ENCODE data around the gene NHSL2.

The NHSL2 gene

DNA sequence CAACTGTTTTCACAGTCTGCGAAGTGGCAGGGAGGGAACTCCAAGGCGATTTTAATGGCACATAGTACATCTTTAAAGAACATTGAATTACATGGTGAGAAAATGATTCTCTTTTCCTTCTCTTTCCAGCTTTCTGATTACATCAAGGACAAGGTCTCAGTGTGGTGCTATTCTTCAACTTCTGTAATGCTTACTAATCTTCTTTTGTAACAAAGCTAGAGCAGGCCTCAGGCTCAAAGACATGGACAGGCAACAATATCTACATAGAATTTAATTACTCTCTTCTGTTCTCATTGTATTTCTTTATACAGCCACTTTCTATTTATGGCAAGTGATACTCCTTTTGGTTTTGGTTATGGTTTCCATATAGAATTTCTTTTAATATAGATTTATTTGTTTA, 172.6 kb downstream of the NHSL2 start:
- no peak for DNase-seq

DNA sequence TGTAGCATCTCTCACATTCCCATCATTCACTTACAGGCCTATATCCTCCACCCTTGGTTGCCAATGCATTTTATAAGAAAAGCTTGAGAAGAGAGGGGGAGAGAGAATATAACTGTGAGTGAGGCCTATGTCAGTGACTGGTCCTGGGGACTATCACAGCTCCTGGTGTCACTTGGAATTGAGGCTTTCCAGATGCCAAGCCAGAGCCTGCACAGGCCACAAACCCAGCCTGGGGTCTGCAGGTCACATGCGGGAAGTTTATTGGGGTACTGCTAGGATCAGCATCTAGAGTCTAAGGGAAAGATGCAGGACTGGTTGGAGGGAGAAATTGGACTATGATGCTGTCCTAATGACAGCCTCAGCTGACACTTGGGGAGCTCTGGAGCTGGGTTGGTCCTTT, 173.5 kb downstream of the NHSL2 start:
- DNase-seq, result no peak

DNA sequence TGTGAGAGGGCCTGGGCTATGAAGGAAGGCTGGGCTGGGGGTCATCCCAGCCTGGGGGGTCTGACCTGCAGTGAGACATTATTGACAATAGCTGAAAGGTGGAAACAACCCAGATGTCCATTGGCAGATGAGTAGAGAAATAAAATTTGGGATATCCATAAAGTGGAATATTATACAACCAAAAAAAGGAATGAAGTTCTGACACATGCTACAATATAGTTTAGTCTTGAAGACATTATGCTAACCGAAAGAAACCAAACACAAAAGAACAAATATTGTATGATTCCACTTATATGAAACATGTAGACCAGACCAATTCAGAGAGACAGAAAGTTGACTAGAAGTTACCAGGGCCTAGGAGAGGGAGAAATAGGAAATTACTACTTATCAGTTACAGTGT, 176.3 kb downstream of the NHSL2 start:
- DNase-seq, result no peak

DNA sequence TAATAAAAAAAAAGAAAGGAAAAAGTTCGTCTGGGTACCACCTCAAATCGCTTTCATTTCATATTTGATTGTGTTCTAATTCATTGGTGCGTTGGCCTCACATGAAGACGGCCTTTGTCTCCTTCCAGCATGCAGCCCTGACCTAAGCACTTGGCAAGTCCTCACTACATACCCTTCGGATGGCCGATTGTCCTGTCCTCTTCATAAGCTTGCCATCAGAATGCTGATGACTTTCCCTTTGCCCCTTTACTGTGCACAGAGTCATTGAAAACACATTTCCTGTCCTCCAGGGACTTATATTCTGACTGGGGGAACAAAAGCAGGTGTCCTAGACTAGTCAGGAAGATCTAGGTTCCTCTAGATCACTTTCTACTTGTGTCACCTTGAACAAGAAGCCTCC, 178.1 kb downstream of the NHSL2 start:
- no peak for DNase-seq

DNA sequence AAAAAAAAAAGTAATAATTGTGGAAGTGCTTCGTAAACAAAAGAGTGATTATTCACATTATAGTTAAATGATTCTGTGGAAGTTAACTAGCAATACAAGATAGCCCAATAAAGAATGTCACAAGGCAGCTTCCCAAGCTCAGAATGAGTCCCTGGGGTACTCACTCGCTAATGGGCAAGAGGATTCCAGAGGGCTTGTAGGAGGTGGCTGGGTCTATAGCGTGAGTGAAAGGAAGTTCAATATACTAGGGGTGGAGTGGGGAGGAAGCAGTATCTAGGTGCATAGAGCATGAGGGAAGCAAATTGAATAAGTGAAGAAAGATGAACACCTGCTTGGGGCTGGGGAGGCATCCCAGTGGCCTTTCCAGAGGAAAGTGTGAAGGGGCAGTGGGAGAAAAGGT, 178.6 kb downstream of the NHSL2 start:
- no peak for DNase-seq

DNA sequence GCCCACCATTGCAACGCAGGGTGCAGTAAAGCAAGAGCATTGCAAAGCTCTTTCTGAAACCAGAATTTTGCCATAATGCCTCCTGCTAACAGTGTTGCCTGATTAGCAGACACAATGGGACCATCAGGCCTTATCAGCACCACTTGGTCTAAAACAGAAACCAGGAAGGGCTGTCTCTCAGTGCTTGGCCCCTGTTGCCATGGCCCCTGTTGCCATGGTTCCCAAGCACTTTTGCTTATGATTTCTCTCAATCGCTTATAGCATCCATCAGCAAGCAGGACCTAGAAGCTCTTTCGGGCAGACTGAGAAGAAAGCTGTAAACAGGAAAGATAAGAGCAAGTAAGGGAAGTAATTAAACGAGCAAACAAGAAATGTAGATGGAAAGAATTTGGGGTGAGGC, 184.2 kb downstream of the NHSL2 start:
- DNase-seq, result peak; percentile 50

DNA sequence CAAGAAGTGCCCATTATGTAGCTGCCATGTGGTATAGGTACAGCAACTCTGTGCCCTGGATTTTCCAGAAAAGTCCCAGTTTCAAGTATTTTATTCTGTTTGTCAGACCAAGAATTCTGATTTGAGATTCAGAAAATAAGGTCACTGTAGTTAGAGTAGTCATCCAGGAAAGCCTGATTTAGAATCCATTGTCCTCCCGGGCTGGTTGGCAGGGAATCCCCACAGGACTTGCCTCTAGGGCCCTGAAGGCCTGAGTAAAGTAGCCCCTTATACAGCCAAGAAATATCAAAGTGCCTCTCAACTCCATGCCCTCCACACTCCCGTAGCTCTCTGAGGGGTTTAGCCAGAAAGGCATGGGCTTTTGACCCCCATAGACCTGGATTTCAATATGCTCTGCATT, 184.7 kb downstream of the NHSL2 start:
- no peak for DNase-seq

DNA sequence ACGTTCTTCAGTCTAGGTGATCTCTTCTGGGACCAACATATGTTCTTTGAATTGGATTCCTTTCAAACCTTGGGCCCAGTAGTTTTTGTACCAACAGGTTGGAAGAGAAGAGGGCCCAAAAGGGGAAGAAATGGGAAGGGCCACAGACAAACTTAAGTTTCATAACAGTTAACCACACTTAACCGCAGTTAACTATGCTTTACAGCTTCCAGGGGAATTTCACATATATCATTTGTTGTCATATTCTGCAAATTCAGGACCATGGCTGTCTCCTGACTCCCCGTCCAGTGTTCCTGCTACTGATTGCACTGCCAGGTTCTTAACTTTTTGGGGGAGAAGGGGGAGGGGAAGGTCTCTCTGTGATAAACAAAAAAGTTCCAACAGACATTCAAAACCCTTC, 186.5 kb downstream of the NHSL2 start:
- DNase-seq, result no peak

DNA sequence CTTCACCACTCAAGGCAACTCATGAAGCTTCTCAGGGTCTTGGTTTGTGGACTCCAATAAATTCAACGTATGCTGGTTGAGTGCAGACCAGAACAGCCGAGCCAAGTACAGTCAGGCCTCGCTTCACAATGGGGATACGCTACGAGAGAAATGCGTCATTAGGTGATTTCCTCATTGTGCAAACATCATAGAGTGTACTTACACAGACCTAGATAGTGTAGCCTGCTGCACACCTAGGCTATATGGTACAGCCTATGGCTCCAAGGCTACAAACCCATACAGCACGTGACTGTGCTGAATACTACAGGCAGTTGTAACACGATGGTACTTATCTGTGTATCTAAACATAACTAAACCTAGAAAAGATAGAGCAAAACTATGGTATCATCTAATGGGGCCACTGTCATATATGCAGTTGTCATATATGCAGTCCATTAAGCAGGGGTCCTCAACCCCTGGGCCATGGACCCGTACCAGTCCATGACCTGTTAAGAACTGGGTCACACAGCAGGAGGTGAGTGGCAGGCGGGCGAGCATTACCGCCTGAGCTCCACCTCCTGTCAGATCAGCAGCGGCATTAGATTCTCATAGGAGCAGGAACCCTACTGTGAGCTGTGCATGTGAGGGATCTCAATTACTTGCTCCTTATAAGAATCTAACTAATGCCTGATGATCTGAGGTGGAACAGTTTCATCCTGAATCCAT, 189.6 kb downstream of the NHSL2 start:
- no peak for DNase-seq

DNA sequence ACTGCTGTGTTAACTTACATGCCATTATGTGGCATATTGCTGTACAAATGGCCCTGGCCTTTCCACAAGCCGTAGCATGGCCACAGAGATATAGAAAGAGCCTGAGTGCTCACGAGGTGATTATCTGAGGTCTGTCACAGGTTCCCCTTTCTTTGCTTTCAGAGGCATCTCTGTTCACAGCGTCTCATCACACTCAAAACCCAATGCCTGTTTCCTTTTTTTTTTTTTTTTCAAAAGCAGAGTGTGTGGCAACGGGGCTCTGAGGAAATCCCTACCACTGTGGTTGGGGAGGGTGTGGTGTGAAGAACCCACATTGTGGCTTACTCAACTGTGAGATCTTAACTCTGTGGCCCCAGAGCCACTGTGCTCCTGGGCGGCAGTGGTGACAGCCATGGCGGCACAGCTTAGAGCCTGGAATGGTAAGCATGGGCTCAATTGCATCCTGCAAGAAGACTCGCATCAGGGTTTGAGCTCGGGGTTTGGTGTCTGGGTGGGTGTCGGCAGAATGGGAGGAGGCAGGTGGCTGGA, 190.2 kb downstream of the NHSL2 start:
- peak; percentile 59 for DNase-seq

DNA sequence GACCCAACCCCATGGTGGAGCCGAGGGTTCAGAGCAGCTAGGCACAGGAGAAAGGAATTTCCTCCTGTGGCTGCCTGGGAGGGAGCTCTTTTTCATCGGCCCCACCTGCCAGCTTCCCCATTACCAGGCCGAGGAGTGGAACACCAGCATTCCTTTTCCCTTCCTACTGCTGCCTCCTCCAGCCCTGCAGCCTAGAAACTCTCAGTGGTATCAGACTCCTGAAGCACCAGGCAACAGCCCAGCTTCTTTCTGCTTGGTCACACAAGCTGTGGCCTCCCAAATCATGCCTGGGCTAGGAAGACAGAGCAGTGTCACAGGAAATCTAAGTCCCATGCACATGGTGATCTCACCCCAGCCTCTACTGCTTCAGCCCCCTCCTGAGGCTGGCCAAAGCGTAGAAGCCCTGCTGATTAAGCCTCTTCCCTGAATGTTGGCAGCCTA, 191.0 kb downstream of the NHSL2 start:
- no peak for DNase-seq

DNA sequence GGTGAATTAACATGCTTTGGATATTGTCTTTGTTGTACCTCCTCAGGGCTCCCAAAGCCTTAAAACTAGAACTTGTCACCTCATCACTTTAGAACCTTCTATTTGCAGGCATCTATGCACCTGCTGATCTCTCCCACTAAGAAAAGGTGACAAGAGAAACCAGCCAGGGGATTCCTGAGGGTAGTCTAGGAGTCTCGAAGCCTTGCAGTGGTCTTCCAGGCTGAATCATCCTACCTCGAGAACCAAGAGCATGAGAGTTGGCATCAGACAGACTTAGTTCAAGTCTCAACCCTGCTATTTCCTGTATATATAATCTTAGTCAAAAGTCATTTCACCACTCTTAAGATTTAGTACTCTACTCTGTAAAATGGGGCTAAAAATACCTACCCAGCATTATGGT, 191.5 kb downstream of the NHSL2 start:
- DNase-seq, result no peak

DNA sequence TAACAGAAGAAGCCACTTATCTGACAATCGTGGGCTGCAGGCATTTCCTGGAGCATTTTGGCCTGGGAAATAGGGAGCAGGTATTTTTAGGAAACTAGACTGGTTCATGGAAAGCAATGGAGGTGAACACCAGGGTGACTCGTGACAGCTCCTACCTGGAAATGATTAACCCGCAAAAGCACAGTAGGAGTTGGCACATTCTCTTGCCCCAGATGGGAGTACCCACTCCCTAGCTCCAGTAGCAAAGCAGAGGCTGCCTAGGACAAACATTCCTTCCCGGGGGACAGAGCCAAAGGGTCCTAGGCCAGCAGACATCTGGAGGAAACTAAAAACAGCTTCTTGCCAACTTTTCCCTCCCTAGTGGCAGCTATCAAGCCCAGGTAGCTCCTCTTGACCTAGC, 192.1 kb downstream of the NHSL2 start:
- DNase-seq, result no peak

DNA sequence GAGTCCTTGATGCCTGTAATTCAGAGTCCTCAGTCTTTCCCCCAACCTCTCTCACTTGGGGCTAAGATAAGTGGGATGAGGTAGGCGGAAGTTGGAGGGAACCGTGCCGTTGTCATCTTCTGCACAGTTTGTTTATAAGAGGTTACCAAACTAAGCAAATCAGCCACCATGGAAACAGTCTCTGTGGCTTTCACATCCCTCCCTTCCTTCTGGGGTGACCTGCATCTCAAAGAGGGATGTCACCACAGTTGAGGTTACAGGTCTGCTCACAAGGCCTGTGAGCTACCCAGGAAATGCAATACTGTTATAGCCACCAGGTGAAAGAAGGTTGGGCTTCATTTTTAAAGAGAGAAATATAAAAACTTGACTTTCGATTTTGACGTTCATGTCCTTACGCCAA, 194.8 kb downstream of the NHSL2 start:
- DNase-seq, result no peak

DNA sequence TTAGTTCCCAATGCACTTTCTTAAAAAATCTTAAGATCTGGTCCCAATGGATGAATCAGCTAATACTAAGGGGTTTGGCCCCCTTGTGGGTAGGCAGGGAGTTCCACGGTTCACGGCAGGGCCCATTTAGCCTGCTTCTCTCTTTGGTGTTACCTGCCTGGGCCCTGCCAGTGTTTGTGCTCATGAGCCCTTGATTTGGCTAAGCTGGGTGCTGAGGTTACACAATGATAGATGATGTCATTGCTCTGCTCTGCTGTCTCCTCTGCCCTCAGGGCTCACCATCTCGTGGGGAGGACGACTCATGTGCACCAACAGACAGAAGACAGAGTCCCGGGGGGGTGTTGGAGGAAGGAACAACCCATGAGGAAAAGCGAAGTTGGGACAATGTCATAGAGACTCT, 196.7 kb downstream of the NHSL2 start:
- DNase-seq, result no peak

DNA sequence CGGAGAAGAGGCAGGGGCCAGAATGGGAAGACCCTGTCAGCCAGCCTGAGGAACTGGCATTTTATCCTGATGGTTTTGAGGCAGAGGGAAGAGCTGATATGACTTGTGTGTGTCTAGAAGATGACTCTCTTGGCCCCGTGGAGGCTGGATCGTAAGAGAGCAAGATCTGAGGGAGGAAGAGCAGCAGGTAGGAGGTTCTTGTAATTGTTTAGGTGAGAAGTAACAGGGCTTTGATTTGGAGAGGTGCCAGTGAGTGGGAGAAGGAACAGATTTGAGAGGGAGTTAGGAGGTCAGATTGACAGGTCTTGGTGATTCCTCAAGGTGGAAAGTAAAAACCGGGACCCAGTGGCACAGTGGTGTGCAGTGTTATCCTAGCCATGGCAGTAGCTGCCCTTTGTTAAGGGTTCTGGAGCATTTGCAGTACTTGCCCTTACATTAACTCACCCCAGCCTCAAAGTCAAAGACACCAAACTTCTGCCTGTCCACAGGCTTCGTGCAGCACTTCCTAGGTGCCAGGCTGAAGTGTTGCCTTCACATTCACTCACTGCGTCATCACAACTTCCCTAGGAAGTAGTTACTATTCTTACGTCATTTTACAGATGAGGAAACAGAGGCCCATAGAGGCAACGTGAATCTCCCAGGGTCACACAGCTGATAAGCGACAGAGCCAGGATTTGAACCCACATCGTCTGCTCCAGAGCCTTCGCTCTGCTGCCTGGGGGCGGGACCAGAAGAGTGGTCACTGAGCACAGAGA, 197.4 kb downstream of the NHSL2 start:
- no peak for DNase-seq

DNA sequence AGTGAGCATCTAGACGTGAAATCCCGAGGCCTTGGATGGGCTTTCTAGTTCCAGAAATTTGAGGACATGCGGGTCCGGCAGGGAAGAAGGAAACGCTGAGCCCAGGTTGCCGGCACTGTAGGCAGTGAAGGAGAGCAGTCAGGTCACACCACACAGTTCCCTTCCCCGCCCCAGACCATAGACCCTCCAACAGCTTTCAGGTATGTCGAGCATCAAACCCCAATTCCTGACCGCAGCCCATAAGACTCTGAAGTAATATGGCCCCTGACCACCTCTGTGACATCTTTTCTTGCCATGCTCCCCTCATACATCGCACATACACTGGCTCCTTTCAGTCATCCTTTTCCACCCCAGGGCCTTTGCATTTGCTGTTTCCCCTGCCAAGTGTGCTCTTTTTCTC, 198.0 kb downstream of the NHSL2 start:
- DNase-seq, result no peak

DNA sequence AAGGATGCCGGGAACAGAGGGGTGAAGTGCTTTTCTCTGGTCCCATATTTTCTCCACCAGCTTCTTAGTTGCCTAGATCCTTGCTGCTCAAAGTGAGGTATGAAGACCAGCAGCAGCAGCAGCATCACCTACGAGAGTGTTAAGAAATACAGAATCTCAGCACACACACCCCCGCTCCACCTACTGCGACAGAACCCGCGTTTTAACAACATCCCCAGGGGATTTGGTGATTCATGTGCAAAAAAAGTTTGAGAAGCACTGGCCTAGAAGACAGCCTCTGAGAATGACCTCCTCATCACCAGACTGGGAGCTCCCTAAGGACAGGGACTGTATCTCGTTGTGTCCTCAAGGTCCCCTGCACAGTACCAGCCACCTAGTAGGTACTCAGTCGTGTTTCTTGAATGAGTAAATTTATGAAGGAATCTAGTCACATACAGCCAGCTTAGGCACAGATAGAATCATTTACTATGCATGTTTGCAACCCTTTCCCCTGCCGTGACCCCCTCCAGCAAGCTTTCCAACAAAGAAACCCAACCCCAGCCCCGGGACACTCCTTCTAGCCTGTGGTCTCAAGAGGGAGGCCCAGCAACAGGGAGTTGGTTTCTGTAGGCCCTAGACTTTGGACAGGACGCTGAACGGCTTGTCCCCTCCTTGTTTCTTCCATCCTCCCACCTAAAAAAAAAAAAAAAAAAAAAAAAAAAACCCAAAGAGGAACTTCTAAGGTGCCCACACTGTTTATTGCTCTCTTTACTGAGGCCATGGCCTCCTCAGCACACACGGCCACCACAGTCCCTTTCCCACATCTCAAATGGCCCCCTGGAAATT, 199.6 kb downstream of the NHSL2 start:
- DNase-seq, result no peak

DNA sequence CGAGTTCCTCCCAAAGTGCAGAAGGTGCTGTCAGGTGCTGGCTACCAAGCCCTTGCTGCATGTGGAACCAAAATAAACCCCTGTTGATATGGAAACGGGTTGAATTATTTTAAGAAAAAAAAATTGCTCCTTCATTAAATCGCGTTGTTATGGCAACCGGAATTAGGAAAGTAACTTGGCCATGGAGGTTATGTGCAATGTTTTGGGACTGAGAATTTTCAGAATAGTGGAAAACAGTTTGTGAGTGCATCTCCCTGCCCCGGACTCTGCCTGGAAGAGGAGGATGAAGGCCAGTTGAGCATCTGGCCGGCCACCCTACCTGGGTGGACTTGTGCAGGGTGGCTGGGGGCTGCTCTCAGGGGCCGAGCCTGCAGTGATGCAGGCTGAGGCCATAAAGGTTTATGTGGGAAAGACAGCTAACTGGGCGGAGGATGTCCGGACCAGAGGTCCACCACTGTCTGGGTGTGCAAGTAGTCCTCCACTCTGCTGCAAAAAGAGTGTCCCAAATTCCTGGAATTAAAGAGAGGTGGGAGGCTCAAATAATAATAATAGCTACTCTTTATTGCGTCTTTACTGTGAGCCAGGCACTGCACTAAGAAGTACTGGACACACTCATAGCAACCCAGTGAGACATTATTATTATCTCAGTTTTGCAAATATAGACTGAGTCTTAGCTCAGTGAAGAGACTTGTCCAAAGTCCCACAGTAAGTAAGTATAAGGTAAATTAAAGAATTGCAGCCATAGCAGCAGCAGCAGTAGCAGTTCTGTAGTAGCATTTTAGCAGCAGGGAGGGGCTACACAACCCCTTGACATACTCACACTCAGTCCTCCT, 200.4 kb downstream of the NHSL2 start:
- no peak for DNase-seq

DNA sequence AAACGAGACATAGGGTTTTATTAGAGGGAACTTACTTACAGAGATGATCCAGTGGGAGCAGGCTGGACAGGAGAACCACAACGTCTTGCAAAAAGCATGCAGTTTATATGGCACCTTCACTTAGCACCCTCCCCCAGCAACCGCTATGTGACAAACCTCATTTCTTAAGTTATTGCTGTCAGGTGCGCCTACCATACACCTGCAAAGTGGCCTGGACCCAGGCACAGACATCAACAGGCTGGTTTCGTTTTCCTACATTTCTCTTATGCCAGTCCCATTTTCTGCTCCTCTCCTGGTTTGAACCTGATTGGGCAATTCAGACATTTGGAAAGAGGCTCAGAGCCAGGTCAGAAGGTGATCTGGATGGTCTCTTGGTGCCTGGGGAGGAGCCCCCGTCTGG, 202.8 kb downstream of the NHSL2 start:
- DNase-seq, result no peak

DNA sequence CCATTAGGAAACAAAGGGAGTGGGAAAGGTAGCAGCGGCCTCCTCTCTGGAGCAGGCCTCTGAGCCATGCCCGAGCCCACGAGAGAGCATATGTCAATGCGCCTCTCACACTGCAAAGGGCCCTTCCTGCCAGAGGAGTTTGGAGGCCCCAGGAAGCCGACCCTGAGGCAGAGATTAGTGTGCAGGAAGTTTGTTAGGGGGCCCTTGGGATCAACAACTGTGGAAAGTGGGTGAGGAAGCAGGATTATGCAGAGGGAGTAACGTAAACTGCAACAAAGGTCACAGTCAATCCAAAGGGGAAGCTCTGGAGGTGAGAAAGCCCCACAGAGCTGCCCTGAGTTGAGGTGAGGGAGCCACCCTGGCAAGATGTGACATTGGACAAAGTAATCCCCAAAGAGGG, 203.7 kb downstream of the NHSL2 start:
- no peak for DNase-seq

DNA sequence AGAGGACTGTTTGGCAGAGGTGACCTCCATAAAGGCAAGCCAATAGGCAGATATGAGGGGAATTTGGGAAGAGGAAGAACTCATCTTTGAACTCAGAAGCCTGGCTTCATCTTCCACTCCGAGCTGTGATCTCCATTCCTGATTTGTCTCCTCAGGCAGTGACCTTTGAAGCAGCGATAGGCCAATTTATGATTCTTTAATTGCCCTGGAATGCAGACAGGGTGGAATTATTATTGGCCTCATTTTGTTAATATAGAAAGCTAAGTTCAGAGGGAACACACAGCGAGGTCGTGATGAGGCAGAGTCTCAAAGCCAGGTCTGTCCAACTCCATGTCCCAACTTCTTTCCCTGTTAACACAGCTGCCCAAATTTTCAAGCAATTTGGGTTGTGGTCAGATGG, 204.2 kb downstream of the NHSL2 start:
- DNase-seq, result no peak

DNA sequence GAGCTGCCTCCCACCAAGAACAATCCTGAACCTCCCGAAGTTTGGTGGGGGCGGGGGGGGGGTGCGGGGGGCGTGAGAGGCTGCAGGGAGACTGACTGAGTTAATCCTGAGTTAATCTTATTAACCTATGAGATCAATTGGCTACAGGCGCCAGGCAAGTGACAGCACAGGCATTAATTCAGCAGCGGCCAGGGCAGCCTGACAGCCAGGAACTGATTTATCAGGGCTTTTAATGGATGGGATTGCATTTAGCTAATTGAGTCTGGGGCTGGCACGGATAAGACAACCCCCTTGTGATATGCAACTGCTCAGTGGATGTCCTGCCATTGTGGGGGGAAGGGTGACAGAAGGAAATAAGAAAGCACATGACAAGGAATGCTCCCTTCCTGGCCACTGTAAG, 204.7 kb downstream of the NHSL2 start:
- DNase-seq, result no peak
